Measurements from ENCODE around the gene PSEN1. TPM values are rescaled to one million over a fixed set of nuclear protein-coding genes. Genes with fewer than 3 reads are reported as not detected.

Gene PSEN1
- total RNA-seq, 1 donor from 2014 or later: 42.9 TPM

DNA sequence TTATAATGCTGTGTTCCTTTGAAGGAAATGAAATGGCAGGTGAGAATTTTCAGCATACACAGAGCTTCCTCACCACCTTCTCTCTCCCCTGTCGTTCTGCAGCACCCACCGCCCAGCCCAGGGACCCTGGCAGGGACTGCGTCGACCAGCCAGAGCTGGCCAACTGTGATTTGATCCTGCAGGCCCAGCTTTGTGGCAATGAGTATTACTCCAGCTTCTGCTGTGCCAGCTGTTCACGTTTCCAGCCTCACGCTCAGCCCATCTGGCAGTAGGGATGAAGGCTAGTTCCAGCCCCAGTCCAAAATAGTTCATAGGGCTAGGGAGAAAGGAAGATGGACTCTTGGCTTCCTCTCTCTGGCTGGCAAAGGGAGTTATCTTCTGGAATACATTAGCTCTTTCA is 136.1 kb downstream of the PSEN1 start:
- DNase-seq (ENCODE audit: low spot score): no peak

Other genes with a start within 250 kb of the PSEN1 start
- 4.6 TPM for gene DPF3, start 242.4 kb upstream of the PSEN1 start, total RNA-seq (ENCODE audit: insufficient read depth, low replicate concordance)
- 7.9 TPM for gene DCAF4, start 210.0 kb upstream of the PSEN1 start, total RNA-seq (ENCODE audit: insufficient read depth, low replicate concordance)
- gene ZFYVE1, start 109.4 kb upstream of the PSEN1 start, total RNA-seq (ENCODE audit: insufficient read depth, low replicate concordance): 10.6 TPM
- 51.5 TPM for gene RBM25, start 78.0 kb upstream of the PSEN1 start, total RNA-seq (ENCODE audit: insufficient read depth, low replicate concordance)
- 5.1 TPM for gene PAPLN, start 101.0 kb downstream of the PSEN1 start, total RNA-seq (ENCODE audit: insufficient read depth, low replicate concordance)

Measured in umbilical cord (tissue), 2 donors.